Measurements from ENCODE around the gene CAPN3. TPM values are rescaled to one million over a fixed set of nuclear protein-coding genes. Genes with fewer than 3 reads are reported as not detected.
A peak's percentile ranks its signal among the peaks of the same experiment; 100 is the strongest.

CAPN3 gene
- total RNA-seq, 1 donor from 2014 or later, result 12.3 TPM

GRCh38 chr15:42456971-42457370 is 97.7 kb downstream of the CAPN3 start:
- H3K27ac Mint-ChIP-seq, result peak overlapping the region; percentile 76
- no peaks in the 10 kb centered on the region for H3K9me3 Mint-ChIP-seq
- TF ChIP-seq, protein P1, sequence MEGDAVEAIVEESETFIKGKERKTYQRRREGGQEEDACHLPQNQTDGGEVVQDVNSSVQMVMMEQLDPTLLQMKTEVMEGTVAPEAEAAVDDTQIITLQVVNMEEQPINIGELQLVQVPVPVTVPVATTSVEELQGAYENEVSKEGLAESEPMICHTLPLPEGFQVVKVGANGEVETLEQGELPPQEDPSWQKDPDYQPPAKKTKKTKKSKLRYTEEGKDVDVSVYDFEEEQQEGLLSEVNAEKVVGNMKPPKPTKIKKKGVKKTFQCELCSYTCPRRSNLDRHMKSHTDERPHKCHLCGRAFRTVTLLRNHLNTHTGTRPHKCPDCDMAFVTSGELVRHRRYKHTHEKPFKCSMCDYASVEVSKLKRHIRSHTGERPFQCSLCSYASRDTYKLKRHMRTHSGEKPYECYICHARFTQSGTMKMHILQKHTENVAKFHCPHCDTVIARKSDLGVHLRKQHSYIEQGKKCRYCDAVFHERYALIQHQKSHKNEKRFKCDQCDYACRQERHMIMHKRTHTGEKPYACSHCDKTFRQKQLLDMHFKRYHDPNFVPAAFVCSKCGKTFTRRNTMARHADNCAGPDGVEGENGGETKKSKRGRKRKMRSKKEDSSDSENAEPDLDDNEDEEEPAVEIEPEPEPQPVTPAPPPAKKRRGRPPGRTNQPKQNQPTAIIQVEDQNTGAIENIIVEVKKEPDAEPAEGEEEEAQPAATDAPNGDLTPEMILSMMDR (conservative IDR thresholded peaks at IDR 0.05), result no peak
- no peaks in the 10 kb centered on the region for H3K27me3 Mint-ChIP-seq
- DNase-seq (ENCODE audit: extremely low spot score, unreplicated experiment), result no peak
- H3K36me3 Mint-ChIP-seq, result peaks cover 6% of the 10 kb centered on the region
- H3K4me3 Mint-ChIP-seq, result peak overlapping the region; percentile 70
- peaks cover 20% of the 10 kb centered on the region for H3K4me1 Mint-ChIP-seq (ENCODE audit: unreplicated experiment)

GRCh38 chr15:42457445-42458442 is 98.4 kb downstream of the CAPN3 start:
- H3K4me1 Mint-ChIP-seq (ENCODE audit: unreplicated experiment), result peaks cover 20% of the 10 kb centered on the region
- no peak for DNase-seq (ENCODE audit: extremely low spot score, unreplicated experiment)
- H3K36me3 Mint-ChIP-seq, result peaks cover 6% of the 10 kb centered on the region
- peak overlapping the region; percentile 70 for H3K4me3 Mint-ChIP-seq
- peak overlapping the region; percentile 76 for H3K27ac Mint-ChIP-seq
- TF ChIP-seq, protein P1 (conservative IDR thresholded peaks at IDR 0.05), result no peak
- no peaks in the 10 kb centered on the region for H3K9me3 Mint-ChIP-seq
- no peaks in the 10 kb centered on the region for H3K27me3 Mint-ChIP-seq

DNA sequence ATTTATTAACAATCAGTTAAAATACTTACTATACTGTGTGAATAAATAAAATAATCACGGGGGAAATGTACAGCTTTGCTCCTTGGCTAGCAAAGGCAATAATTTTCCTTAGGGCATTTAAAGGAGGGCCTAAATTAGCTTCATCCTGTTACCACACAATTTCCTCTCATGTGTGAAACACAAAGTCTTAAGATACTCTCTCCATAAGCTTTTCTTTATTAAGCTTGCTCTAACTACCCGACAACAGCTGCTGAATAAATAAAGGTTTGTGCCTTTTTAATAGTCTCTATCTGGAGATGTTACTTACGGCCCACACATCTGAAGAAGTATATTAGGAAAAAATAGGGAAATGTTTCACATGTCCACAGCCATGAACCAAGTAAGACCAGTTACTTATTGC is 102.0 kb downstream of the CAPN3 start:
- H3K4me3 Mint-ChIP-seq, result no peak overlapping the region
- H3K4me1 Mint-ChIP-seq (ENCODE audit: unreplicated experiment), result peaks cover 20% of the 10 kb centered on the region
- H3K36me3 Mint-ChIP-seq, result peaks cover 6% of the 10 kb centered on the region
- TF ChIP-seq, protein P1 (conservative IDR thresholded peaks at IDR 0.05), result no peak
- no peak overlapping the region for H3K27ac Mint-ChIP-seq
- no peak for DNase-seq (ENCODE audit: extremely low spot score, unreplicated experiment)
- no peaks in the 10 kb centered on the region for H3K27me3 Mint-ChIP-seq
- no peaks in the 10 kb centered on the region for H3K9me3 Mint-ChIP-seq

Other genes starting within 250 kb of the CAPN3 start
- 1.1 and 3.2 TPM in 2 replicates for gene PLA2G4F, start 202.9 kb upstream of the CAPN3 start, total RNA-seq (ENCODE audit: low replicate concordance)
- gene VPS39, start 151.2 kb upstream of the CAPN3 start, total RNA-seq (ENCODE audit: low replicate concordance), result 63.6 and 76.8 TPM in 2 replicates
- gene GANC, start 86.3 kb upstream of the CAPN3 start, total RNA-seq (ENCODE audit: low replicate concordance), result 24.4 and 25.3 TPM in 2 replicates
- 44.3 and 67.0 TPM in 2 replicates for gene TMEM87A, start 86.1 kb upstream of the CAPN3 start, total RNA-seq (ENCODE audit: low replicate concordance)
- gene ZNF106, start 131.6 kb downstream of the CAPN3 start, total RNA-seq (ENCODE audit: low replicate concordance), result 44.5 and 52.4 TPM in 2 replicates
- gene SNAP23, start 136.1 kb downstream of the CAPN3 start, total RNA-seq (ENCODE audit: low replicate concordance), result 62.8 and 68.4 TPM in 2 replicates
- 29.0 and 36.3 TPM in 2 replicates for gene LRRC57, start 189.3 kb downstream of the CAPN3 start, total RNA-seq (ENCODE audit: low replicate concordance)
- gene HAUS2, start 189.3 kb downstream of the CAPN3 start, total RNA-seq (ENCODE audit: low replicate concordance), result 17.3 and 23.2 TPM in 2 replicates
- gene STARD9, start 216.1 kb downstream of the CAPN3 start, total RNA-seq (ENCODE audit: low replicate concordance), result 1.2 and 13.7 TPM in 2 replicates